ENCODE results near the gene PRR5L. TPM values are rescaled to one million over a fixed set of nuclear protein-coding genes. Genes with fewer than 3 reads are reported as not detected.

The PRR5L gene
- polyA plus RNA-seq, 3 donors = 3.5 to 16.0 (median 7.4) TPM

GRCh38 chr11:36405585-36406367 lies 109.7 kb downstream of the PRR5L start:
- H3K27ac ChIP-seq (ENCODE audit: low read depth in 1 of 2, low read length in 2 of 2) = no peak overlapping the region
- H3K27me3 ChIP-seq (ENCODE audit: control insufficient read depth in 2 of 2, insufficient read depth in 2 of 2, low read length in 2 of 2) = no peaks in the 10 kb centered on the region

DNA sequence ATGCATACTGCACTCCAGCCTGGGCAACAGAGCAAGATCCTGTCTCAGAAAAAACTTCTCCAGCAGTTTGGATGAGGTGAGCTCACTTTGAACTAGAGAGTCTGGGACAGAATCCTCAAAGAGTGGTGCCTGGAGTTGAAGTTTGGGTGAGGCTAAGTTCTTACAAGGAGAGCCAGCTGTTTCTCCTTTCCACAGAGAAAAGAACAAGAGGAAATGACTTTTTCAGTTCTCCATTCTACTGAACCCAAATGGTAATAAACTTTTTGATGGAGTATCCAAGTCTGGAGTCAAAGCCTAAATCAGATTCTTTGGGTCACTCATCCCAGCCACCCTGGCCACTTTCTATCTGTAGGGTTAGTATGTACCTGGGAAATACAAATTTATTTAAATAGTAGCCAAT lies 111.3 kb downstream of the PRR5L start:
- H3K4me2 ChIP-seq (replicated peaks; ENCODE audit: extremely low read depth, low read length, poor library complexity, severe bottlenecking) = peak overlapping the region; percentile 35
- Mint-ChIP-seq H3K27me3 (ENCODE audit: low read depth in 3 of 3) (peaks cover 0 to 3% (median 0%) of the 10 kb centered on the region in 3 donors), H3K4me1 (peaks cover 65% of the 10 kb centered on the region), H3K27ac (peak overlapping the region; percentile 62 to 97 (median 74)), H3K9me3 (no peaks in the 10 kb centered on the region), H3K36me3 (peaks cover 32 to 40% of the 10 kb centered on the region in 2 donors), H3K4me3 (peak overlapping the region in 1 of 2 donors; percentile 63)
- TF ChIP-seq, protein P1, sequence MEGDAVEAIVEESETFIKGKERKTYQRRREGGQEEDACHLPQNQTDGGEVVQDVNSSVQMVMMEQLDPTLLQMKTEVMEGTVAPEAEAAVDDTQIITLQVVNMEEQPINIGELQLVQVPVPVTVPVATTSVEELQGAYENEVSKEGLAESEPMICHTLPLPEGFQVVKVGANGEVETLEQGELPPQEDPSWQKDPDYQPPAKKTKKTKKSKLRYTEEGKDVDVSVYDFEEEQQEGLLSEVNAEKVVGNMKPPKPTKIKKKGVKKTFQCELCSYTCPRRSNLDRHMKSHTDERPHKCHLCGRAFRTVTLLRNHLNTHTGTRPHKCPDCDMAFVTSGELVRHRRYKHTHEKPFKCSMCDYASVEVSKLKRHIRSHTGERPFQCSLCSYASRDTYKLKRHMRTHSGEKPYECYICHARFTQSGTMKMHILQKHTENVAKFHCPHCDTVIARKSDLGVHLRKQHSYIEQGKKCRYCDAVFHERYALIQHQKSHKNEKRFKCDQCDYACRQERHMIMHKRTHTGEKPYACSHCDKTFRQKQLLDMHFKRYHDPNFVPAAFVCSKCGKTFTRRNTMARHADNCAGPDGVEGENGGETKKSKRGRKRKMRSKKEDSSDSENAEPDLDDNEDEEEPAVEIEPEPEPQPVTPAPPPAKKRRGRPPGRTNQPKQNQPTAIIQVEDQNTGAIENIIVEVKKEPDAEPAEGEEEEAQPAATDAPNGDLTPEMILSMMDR (IDR thresholded peaks at IDR 0.05) = no peak
- intact Hi-C loops (cut with micrococcal nuclease) = loop anchor here in 1 of 2 donors (5.0 kb wide), 1 partner anchor 35 kb away; no protein-coding TSS in a partner anchor
- no peak overlapping the region for H2AFZ ChIP-seq (ENCODE audit: insufficient read depth, low read depth, low read length, poor library complexity, severe bottlenecking)
- no peaks in the 10 kb centered on the region for H3K27me3 ChIP-seq (ENCODE audit: control insufficient read depth in 2 of 2, insufficient read depth in 2 of 2, low read length in 2 of 2)
- H3K9ac ChIP-seq (ENCODE audit: insufficient read depth, low read length, poor library complexity, severe bottlenecking) = no peak overlapping the region
- no peaks in the 10 kb centered on the region for H3K79me2 ChIP-seq (ENCODE audit: insufficient read depth, low read length)
- no peaks in the 10 kb centered on the region for H4K20me1 ChIP-seq (ENCODE audit: insufficient read depth, low read length)
- peak overlapping the region in 1 of 3 experiments; percentile 19 for H3K4me3 ChIP-seq (replicated peaks in 1 of 3; ENCODE audit: low read depth in 2 of 3, low read length in 3 of 3)
- H3K36me3 ChIP-seq (replicated peaks in 1 of 2; ENCODE audit: control insufficient read depth in 1 of 2, insufficient read depth in 2 of 2, low read length in 2 of 2) = peaks cover 0 to 10% of the 10 kb centered on the region in 2 donors
- peak in 2 of 3 donors; percentile 39 to 57 for DNase-seq
- H3K9me3 ChIP-seq (replicated peaks in 1 of 2; ENCODE audit: control insufficient read depth in 1 of 2, insufficient read depth in 1 of 2, low read length in 2 of 2) = no peaks in the 10 kb centered on the region
- peaks cover 60 to 61% of the 10 kb centered on the region in 2 donors for H3K4me1 ChIP-seq (ENCODE audit: control insufficient read depth in 1 of 2, insufficient read depth in 2 of 2, low read length in 2 of 2)
- H3K27ac ChIP-seq (ENCODE audit: low read depth in 1 of 2, low read length in 2 of 2) = peak overlapping the region; percentile 3 to 62

More at GRCh38 chr11:36405585-36406367, 109.7 kb downstream of the PRR5L start:
- Mint-ChIP-seq H3K4me3 (no peak overlapping the region), H3K27ac (no peak overlapping the region), H3K27me3 (ENCODE audit: low read depth in 3 of 3) (peaks cover 3 to 4% (median 3%) of the 10 kb centered on the region in 3 donors), H3K36me3 (peaks cover 38 to 47% of the 10 kb centered on the region in 2 donors), H3K9me3 (no peaks in the 10 kb centered on the region), H3K4me1 (peaks cover 55% of the 10 kb centered on the region)
- Histone ChIP-seq H3K4me1 (ENCODE audit: control insufficient read depth in 1 of 2, insufficient read depth in 2 of 2, low read length in 2 of 2) (peaks cover 49 to 51% of the 10 kb centered on the region in 2 donors), H4K20me1 (ENCODE audit: insufficient read depth, low read length) (no peaks in the 10 kb centered on the region), H2AFZ (ENCODE audit: insufficient read depth, low read depth, low read length, poor library complexity, severe bottlenecking) (no peak overlapping the region), H3K4me2 (replicated peaks; ENCODE audit: extremely low read depth, low read length, poor library complexity, severe bottlenecking) (no peak overlapping the region), H3K36me3 (replicated peaks in 1 of 2; ENCODE audit: control insufficient read depth in 1 of 2, insufficient read depth in 2 of 2, low read length in 2 of 2) (peaks cover 0 to 10% of the 10 kb centered on the region in 2 donors), H3K4me3 (replicated peaks in 1 of 3; ENCODE audit: low read depth in 2 of 3, low read length in 3 of 3) (no peak overlapping the region), H3K79me2 (ENCODE audit: insufficient read depth, low read length) (no peaks in the 10 kb centered on the region), H3K9ac (ENCODE audit: insufficient read depth, low read length, poor library complexity, severe bottlenecking) (no peak overlapping the region), H3K9me3 (replicated peaks in 1 of 2; ENCODE audit: control insufficient read depth in 1 of 2, insufficient read depth in 1 of 2, low read length in 2 of 2) (no peaks in the 10 kb centered on the region)
- WGBS (ENCODE audit: insufficient coverage) = 100% methylated on average over 1 of the region's 5 CpGs
- no peak for DNase-seq
- intact Hi-C loops (cut with micrococcal nuclease) = loop anchor here in 1 of 2 donors (5.0 kb wide), 1 partner anchor 33 kb away; no protein-coding TSS in a partner anchor
- TF ChIP-seq, protein P1 (IDR thresholded peaks at IDR 0.05) = no peak

Data from CD14-positive monocyte (primary cell).